CD4-positive, alpha-beta T cell treated with Interferon alpha-2 for 1 hour (primary cell): ENCODE data around the gene RETREG1.

Experiments
- DNase-seq, 2 donors: peaks; one replicate each; pipeline ENCODE4 v3.0.0-alpha.2; 2020 to 2022

RETREG1 gene

GRCh38 chr5:16580382-16580781 lies 36.4 kb downstream of the RETREG1 start:
- DNase-seq: no peak

GRCh38 chr5:16579142-16579847 lies 37.5 kb downstream of the RETREG1 start:
- DNase-seq: no peak

- DNase-seq: no peak
Observed at GRCh38 chr5:16578474-16578883, 38.3 kb downstream of the RETREG1 start.

- no peak for DNase-seq
Observed at GRCh38 chr5:16577677-16578076, 39.1 kb downstream of the RETREG1 start.

GRCh38 chr5:16574789-16575721 lies 41.7 kb downstream of the RETREG1 start:
- no peak for DNase-seq

GRCh38 chr5:16573401-16573800 lies 43.4 kb downstream of the RETREG1 start:
- no peak for DNase-seq

GRCh38 chr5:16572289-16573015 lies 44.3 kb downstream of the RETREG1 start:
- no peak for DNase-seq

- DNase-seq: no peak
Observed at GRCh38 chr5:16571016-16571415, 45.8 kb downstream of the RETREG1 start.

- no peak for DNase-seq
Observed at GRCh38 chr5:16570121-16570815, 46.5 kb downstream of the RETREG1 start.

GRCh38 chr5:16568875-16569580 lies 47.8 kb downstream of the RETREG1 start:
- no peak for DNase-seq

GRCh38 chr5:16567365-16567764 lies 49.4 kb downstream of the RETREG1 start:
- DNase-seq: no peak

- DNase-seq: no peak
Observed at GRCh38 chr5:16565118-16565517, 51.7 kb downstream of the RETREG1 start.

- no peak for DNase-seq
Observed at GRCh38 chr5:16564248-16564867, 52.4 kb downstream of the RETREG1 start.

GRCh38 chr5:16563686-16564085 lies 53.1 kb downstream of the RETREG1 start:
- DNase-seq: no peak

- no peak for DNase-seq
Observed at GRCh38 chr5:16561660-16562059, 55.1 kb downstream of the RETREG1 start.

- DNase-seq: no peak
Observed at GRCh38 chr5:16559702-16560101, 57.1 kb downstream of the RETREG1 start.

- no peak for DNase-seq
Observed at GRCh38 chr5:16558984-16559629, 57.7 kb downstream of the RETREG1 start.

- DNase-seq: no peak
Observed at GRCh38 chr5:16557477-16557876, 59.3 kb downstream of the RETREG1 start.

- DNase-seq: no peak
Observed at GRCh38 chr5:16554110-16554509, 62.7 kb downstream of the RETREG1 start.

- peak; percentile 30 to 33 for DNase-seq
Observed at GRCh38 chr5:16552666-16553343, 64.0 kb downstream of the RETREG1 start.
